ENCODE data around the gene FLOT1. TPM values are rescaled to one million over a fixed set of nuclear protein-coding genes. Genes with fewer than 3 reads are reported as not detected.

The FLOT1 gene
- total and polyA plus RNA-seq, 9 of the 15 experiments (the other 6 are each of a cell fraction or from before 2014, with no cell fraction given) = 11.7 to 149 (median 118) TPM

DNA sequence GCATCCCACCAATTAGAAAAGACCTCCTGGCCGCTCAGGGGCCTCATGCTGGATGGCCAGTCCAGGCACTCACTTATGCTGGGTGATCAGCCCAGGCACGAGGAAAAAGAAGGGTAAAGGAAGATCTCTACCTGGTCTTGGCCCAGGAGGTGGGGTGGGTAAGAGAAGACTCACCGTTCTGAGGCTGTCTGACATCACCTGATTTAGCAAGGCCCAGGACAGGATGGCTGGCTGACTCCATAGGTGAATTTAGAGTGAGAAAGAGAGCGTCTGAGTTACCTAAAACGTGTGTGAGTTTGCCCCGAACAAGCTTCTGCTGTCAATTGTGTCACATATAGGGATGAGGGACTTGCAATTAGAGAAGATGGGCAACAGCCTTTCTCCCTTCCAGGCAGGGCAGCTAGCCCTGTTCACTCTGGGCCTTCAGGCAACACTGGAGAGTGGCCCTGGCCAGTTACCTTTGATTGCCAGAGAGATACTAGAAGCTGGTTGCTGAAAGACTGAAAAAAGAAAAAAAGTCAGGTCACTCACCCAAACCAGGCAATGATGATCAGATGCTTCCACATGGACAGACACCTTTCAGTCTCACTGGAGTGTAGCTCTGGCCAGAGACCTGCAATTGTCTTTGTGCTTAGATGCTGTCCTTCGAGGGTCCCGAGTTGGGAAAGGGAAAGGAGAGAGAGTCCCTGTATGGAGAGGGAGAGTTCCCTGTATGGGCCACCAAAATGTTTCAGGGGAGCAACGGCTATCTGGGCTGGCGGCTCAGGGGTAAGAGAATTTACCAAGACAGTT, 37.6 kb upstream of the FLOT1 start:
- in situ Hi-C loops (cut with MboI) = no loop called here
- Histone ChIP-seq H4K20me1 (replicated peaks; ENCODE audit: control insufficient read depth, insufficient read depth, low read length) (no peaks in the 10 kb centered on the region), H3K27ac (ENCODE audit: extremely low read depth, low read depth, low read length) (no peak overlapping the region), H3K9ac (ENCODE audit: insufficient read depth in 1 of 2, low read depth in 2 of 2, low read length in 2 of 2) (peak overlapping the region in 1 of 2 experiments; percentile 15; a peak in 1 of 4 replicates), H3K4me3 (no peak overlapping the region), H3K4me1 (replicated peaks in 1 of 2; ENCODE audit: control insufficient read depth in 2 of 2, insufficient read depth in 2 of 2, low read length in 2 of 2) (peaks cover 30 to 39% of the 10 kb centered on the region in 2 experiments), H3K36me3 (ENCODE audit: control insufficient read depth, insufficient read depth, low read length) (no peaks in the 10 kb centered on the region), H3K27me3 (ENCODE audit: control insufficient read depth in 2 of 2, insufficient read depth in 2 of 2, low read length in 2 of 2) (no peaks in the 10 kb centered on the region), H3K79me2 (ENCODE audit: control insufficient read depth, insufficient read depth, low read length) (no peaks in the 10 kb centered on the region), H3K4me2 (ENCODE audit: insufficient read depth, low read length) (no peak overlapping the region), H3K9me3 (replicated peaks; ENCODE audit: control insufficient read depth, insufficient read depth, low read depth, low read length) (no peaks in the 10 kb centered on the region), H3K9me1 (ENCODE audit: control insufficient read depth, insufficient read depth, low read length) (no peaks in the 10 kb centered on the region), H2AFZ (ENCODE audit: low read depth, low read length) (0 out of 2 replicates have a peak overlapping the region, but pooled peaks have one; percentile 15)
- FAIRE-seq = no peak
- intact Hi-C loops (cut with micrococcal nuclease) = loop anchor here (2.0 to 5.0 kb wide), 2 partner anchors 37 to 42 kb away; partner anchors contain the start of gene FLOT1
- no TSS peak for BruUV-seq (replicated peaks)
- WGBS (ENCODE audit: insufficient coverage, low coverage, missing lambda C conversion rate) = 69% methylated on average over 10 of the region's 10 CpGs
- ChIA-PET POLR2A (interaction anchor here (0.6 to 3.0 kb wide), 9 partner anchors 7 to 417 kb away, joined by 3 to 8 read pairs (median 4); no protein-coding TSS in a partner anchor), CTCF (ENCODE audit: low intra/inter-chr PET ratio) (no interaction called here)
- no peak for DNase-seq (ENCODE audit: extremely low read depth in 1 of 4, low spot score in 3 of 4)
- TF ChIP-seq PCBP2 (IDR thresholded peaks at IDR 0.05; ENCODE audit: low read depth, low read length, poor library complexity, severe bottlenecking) (no peak), E2F6 (IDR thresholded peaks at IDR 0.05; ENCODE audit: borderline replicate concordance in 1 of 2, extremely low read depth in 1 of 2, insufficient read depth in 1 of 2, insufficient read length in 1 of 2, low read depth in 1 of 2, low read length in 1 of 2, poor library complexity in 1 of 2, severe bottlenecking in 1 of 2) (no peak), CEBPG (CRISPR knock-in tag; IDR thresholded peaks at IDR 0.05) (0 out of 2 replicates have a peak, but pooled peaks have one; percentile 7), CEBPG (tag; conservative IDR thresholded peaks at IDR 0.05 in 1 of 2, IDR thresholded peaks at IDR 0.05 in 1 of 2) (no peak), SOX6 (IDR thresholded peaks at IDR 0.05) (no peak), ZFX (CRISPR knock-in tag; IDR thresholded peaks at IDR 0.05) (peak; percentile 18; the same call in 1 of the 2 replicates)
- no peak for ATAC-seq
